KMS-11 (cell line): ENCODE data around the gene PRPSAP1.
"Not testable (repeated sequence)": the region's sequence is repeated elsewhere in the genome, so short reads cannot be mapped to it uniquely, and the experiment has no call there.

Experiments used
- H2AFZ ChIP-seq: fragments of 200-600 bp; sonication (generic); 2 replicates; pipeline ENCODE4 v1.6.1; 2016; ENCODE audit warnings: antibody characterized with exemption, mixed run types, low read depth
- H3K27ac ChIP-seq: fragments of 200-600 bp; sonication (generic); 2 replicates; pipeline ENCODE4 v1.6.1; 2016; ENCODE audit warnings: mild to moderate bottlenecking, mixed run types
- H3K27me3 ChIP-seq: fragments of 200-600 bp; sonication (generic); 2 replicates; pipeline ENCODE4 v1.6.1; 2017; ENCODE audit warnings: mild to moderate bottlenecking, low read depth, mixed run types, moderate library complexity; ENCODE audit not compliant: insufficient read depth
- H3K36me3 ChIP-seq: fragments of 200-600 bp; sonication (generic); 2 replicates; pipeline ENCODE4 v1.6.1; 2017; ENCODE audit warnings: mild to moderate bottlenecking, mixed run types; ENCODE audit not compliant: insufficient read depth
- H3K4me1 ChIP-seq: fragments of 200-600 bp; sonication (generic); 2 replicates; pipeline ENCODE4 v1.6.1; 2016; ENCODE audit warnings: mild to moderate bottlenecking, low read depth, mixed run types; ENCODE audit not compliant: poor library complexity, severe bottlenecking
- H3K4me2 ChIP-seq: fragments of 200-600 bp; sonication (generic); 2 replicates; pipeline ENCODE4 v1.7.0; 2016; ENCODE audit warnings: mild to moderate bottlenecking, mixed run types
- H3K4me3 ChIP-seq: fragments of 200-600 bp; sonication (generic); IDR thresholded peaks from 2 replicates; pipeline ENCODE4 v1.6.1; 2017; ENCODE audit warnings: low read depth, low read length, mixed read lengths; ENCODE audit not compliant: insufficient read depth
- H3K79me2 ChIP-seq: fragments of 200-600 bp; sonication (generic); 2 replicates; pipeline ENCODE4 v1.6.1; 2016; ENCODE audit warnings: low read depth, mixed run types; ENCODE audit not compliant: insufficient read depth
- H3K9ac ChIP-seq: fragments of 200-600 bp; sonication (generic); 2 replicates; pipeline ENCODE4 v1.6.1; 2016; ENCODE audit warnings: mild to moderate bottlenecking, mixed run types
- H4K20me1 ChIP-seq: fragments of 200-600 bp; sonication (generic); 2 replicates; pipeline ENCODE4 v1.6.1; 2016; ENCODE audit warnings: mild to moderate bottlenecking, mixed run types; ENCODE audit not compliant: insufficient read depth
- TF ChIP-seq, protein P1 (sequence below): fragments of 200-600 bp; sonication (generic); conservative IDR thresholded peaks from 2 replicates; pipeline ENCODE4 v1.6.1; 2017; ENCODE audit warnings: low read depth, mild to moderate bottlenecking, antibody characterized with exemption, low read length, moderate library complexity, mixed read lengths

Gene PRPSAP1

DNA sequence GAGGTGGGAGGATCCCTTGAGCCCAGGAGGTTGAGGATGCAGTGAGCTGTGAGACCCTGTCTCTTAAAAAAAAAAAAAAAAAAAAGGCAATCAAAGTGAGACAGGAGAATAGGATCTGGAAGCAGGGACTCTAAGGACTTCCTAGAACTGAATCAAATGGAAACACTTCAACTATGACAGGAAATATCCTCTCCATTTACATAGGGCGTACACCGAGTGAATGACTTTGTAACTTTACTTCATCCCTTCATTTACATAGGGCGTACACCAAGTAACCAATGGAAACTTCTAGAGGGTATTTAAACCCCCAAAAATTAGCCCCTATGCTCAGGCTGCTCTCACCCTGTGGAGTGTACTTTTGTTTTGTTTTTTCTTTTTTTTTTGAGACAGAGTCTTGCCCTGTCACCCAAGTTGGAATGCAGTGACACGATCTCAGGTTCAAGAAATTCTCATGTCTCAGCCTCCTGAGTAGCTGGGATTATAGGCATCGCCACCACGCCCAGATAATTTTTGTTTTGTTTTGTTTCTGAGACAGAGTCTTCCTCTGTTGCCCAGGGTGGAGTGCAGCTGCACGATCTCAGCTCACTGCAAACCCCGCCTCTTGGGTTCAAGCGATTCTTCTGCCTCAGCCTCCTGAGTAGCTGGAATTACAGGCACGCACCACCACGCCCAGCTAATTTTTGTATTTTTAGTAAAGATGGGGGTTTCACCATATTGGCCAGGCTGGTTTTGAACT, 9.6 kb upstream of the PRPSAP1 start:
- Histone ChIP-seq H3K4me3 (no peak overlapping the region), H3K27me3 (no peaks in the 10 kb centered on the region), H2AFZ (no peak overlapping the region), H3K9ac (no peak overlapping the region), H4K20me1 (no peaks in the 10 kb centered on the region), H3K4me1 (no peaks in the 10 kb centered on the region), H3K36me3 (no peaks in the 10 kb centered on the region), H3K4me2 (no peak overlapping the region), H3K27ac (no peak overlapping the region), H3K79me2 (no peaks in the 10 kb centered on the region)
- TF ChIP-seq, protein P1, sequence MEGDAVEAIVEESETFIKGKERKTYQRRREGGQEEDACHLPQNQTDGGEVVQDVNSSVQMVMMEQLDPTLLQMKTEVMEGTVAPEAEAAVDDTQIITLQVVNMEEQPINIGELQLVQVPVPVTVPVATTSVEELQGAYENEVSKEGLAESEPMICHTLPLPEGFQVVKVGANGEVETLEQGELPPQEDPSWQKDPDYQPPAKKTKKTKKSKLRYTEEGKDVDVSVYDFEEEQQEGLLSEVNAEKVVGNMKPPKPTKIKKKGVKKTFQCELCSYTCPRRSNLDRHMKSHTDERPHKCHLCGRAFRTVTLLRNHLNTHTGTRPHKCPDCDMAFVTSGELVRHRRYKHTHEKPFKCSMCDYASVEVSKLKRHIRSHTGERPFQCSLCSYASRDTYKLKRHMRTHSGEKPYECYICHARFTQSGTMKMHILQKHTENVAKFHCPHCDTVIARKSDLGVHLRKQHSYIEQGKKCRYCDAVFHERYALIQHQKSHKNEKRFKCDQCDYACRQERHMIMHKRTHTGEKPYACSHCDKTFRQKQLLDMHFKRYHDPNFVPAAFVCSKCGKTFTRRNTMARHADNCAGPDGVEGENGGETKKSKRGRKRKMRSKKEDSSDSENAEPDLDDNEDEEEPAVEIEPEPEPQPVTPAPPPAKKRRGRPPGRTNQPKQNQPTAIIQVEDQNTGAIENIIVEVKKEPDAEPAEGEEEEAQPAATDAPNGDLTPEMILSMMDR: no peak

GRCh38 chr17:76360461-76360860, 6.7 kb upstream of the PRPSAP1 start:
- H3K4me3 ChIP-seq: no peak overlapping the region
- H3K9ac ChIP-seq: no peak overlapping the region
- no peak overlapping the region for H3K27ac ChIP-seq
- H3K4me2 ChIP-seq: no peak overlapping the region
- H3K27me3 ChIP-seq: no peaks in the 10 kb centered on the region
- H3K4me1 ChIP-seq: peaks cover 1% of the 10 kb centered on the region
- no peaks in the 10 kb centered on the region for H4K20me1 ChIP-seq
- no peaks in the 10 kb centered on the region for H3K36me3 ChIP-seq
- TF ChIP-seq, protein P1: no peak
- no peak overlapping the region for H2AFZ ChIP-seq
- H3K79me2 ChIP-seq: no peaks in the 10 kb centered on the region

DNA sequence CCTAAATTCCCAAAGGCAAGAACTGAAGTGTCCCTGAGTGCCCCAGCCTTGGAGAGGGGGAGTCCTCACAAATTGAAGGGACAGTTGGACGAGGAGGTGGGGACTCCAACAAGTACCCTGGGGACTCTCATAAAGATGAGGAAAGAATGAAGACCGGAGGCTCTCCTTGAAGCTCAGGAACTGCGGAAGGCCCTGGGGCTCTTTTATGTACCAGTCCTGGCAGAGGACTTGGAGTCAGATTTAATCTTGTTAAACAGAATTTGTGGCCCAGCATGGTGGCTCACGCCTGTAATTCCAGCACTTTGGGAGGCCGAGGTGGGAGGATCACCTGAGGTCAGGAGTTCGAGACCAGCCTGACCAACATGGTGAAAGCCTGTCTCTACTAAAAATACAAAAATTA, 6.1 kb upstream of the PRPSAP1 start:
- not testable (repeated sequence) for H3K27me3 ChIP-seq, H4K20me1 ChIP-seq, H2AFZ ChIP-seq, H3K79me2 ChIP-seq, H3K4me1 ChIP-seq, H3K27ac ChIP-seq, H3K9ac ChIP-seq, H3K36me3 ChIP-seq, H3K4me3 ChIP-seq, H3K4me2 ChIP-seq

DNA sequence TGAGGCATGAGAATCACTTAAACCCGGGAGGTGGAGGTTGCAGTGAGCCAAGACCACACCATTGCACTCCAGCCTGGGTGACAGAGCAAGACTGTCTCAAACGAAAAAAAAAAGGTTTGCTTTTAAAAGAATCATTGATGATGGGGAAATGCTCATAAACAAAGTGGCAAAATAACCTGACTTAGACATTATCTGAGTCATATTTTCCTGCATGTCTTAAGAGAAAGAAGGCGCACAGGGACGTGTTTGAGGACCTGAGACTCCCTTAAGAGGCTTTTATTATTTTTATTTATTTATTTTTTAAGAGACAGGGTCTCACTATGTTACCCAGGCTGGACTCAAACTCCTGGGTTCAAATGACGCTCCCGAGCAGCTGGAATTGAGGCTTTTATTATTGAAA, 5.7 kb upstream of the PRPSAP1 start:
- Histone ChIP-seq H3K4me1 (peaks cover 12% of the 10 kb centered on the region), H3K4me3 (no peak overlapping the region), H3K27ac (no peak overlapping the region), H2AFZ (no peak overlapping the region), H3K79me2 (no peaks in the 10 kb centered on the region), H3K27me3 (no peaks in the 10 kb centered on the region), H3K4me2 (no peak overlapping the region), H3K9ac (no peak overlapping the region), H3K36me3 (no peaks in the 10 kb centered on the region), H4K20me1 (no peaks in the 10 kb centered on the region)
- TF ChIP-seq, protein P1: no peak

DNA sequence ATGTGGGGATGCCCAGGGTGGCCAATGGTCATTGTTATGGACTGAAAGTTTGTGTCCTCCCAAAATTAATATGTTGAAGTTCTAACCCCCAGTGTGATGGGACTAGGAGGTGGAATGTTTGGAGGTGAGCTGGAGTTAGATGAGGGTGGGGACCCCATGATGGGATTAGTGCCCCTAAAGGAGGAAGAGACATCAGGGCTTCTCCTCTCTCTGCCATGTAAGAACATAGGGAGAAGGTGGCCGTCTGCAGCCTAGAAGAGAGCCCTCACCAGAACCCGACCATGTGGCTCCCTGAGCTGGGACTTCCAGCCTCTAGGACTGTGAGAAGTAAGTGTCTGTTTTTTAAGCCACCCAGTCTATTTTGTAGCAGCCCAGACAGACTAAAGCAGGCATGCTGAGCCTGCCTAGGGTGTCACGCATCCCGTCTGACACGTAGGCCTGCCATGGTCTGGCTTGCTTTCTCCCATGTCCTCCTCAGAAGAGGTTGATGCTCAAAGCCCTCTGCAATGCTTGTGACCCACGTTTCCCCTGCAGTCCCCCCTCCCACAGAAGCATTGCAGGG, 4.0 kb upstream of the PRPSAP1 start:
- Histone ChIP-seq H3K4me3 (no peak overlapping the region), H2AFZ (no peak overlapping the region), H3K4me2 (no peak overlapping the region), H3K79me2 (no peaks in the 10 kb centered on the region), H3K27me3 (no peaks in the 10 kb centered on the region), H4K20me1 (no peaks in the 10 kb centered on the region), H3K36me3 (no peaks in the 10 kb centered on the region), H3K27ac (no peak overlapping the region), H3K4me1 (peaks cover 13% of the 10 kb centered on the region), H3K9ac (no peak overlapping the region)
- TF ChIP-seq, protein P1: no peak
